ENCODE results near the gene THRA.

THRA gene

DNA sequence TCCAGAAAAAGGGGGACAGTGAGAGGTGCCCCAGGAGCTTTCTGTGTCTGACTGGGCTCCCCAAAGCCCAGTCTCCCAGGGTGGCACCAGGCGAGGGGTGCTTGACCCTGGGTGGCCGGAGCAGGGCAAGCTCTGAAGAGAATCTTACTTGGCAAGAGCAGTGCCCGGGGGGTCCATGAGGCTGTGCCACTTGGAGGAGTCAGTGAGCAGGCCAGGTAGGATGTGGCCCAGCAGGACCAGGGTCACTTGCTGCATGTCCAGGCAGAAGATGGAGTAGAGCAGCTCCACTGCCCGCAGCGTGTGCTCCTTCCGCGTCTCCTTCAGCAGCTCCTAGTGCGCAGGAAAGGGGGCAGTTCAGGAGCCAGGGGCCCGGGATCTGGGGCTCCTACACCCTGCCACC lies 40.3 kb upstream of the THRA start:
- Histone ChIP-seq H3K79me2 (ENCODE audit: control insufficient read depth, low read length) (no peaks in the 10 kb centered on the region), H3K27ac (ENCODE audit: low read depth, low read length) (no peak overlapping the region), H4K20me1 (ENCODE audit: control insufficient read depth, insufficient read depth, low read depth, low read length) (no peaks in the 10 kb centered on the region), H3K4me1 (ENCODE audit: control insufficient read depth, low read length) (no peaks in the 10 kb centered on the region), H3K9me3 (ENCODE audit: control insufficient read depth, insufficient read depth, low read length) (no peaks in the 10 kb centered on the region), H3K9me2 (replicated peaks; ENCODE audit: control insufficient read depth, low read length) (no peaks in the 10 kb centered on the region), H3K36me3 (ENCODE audit: control insufficient read depth, low read length) (peaks cover 38% of the 10 kb centered on the region), H3K27me3 (ENCODE audit: control insufficient read depth, low read length) (no peaks in the 10 kb centered on the region), H3K4me3 (ENCODE audit: low read length) (no peak overlapping the region), H3K4me2 (ENCODE audit: low read length) (no peak overlapping the region), H3F3A (ENCODE audit: control insufficient read depth, insufficient read depth) (no peaks in the 10 kb centered on the region)
- TF ChIP-seq EZH2phosphoT487 (IDR thresholded peaks at IDR 0.05; ENCODE audit: borderline replicate concordance, low read length): no peak
- TF ChIP-seq, protein P1, sequence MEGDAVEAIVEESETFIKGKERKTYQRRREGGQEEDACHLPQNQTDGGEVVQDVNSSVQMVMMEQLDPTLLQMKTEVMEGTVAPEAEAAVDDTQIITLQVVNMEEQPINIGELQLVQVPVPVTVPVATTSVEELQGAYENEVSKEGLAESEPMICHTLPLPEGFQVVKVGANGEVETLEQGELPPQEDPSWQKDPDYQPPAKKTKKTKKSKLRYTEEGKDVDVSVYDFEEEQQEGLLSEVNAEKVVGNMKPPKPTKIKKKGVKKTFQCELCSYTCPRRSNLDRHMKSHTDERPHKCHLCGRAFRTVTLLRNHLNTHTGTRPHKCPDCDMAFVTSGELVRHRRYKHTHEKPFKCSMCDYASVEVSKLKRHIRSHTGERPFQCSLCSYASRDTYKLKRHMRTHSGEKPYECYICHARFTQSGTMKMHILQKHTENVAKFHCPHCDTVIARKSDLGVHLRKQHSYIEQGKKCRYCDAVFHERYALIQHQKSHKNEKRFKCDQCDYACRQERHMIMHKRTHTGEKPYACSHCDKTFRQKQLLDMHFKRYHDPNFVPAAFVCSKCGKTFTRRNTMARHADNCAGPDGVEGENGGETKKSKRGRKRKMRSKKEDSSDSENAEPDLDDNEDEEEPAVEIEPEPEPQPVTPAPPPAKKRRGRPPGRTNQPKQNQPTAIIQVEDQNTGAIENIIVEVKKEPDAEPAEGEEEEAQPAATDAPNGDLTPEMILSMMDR (IDR thresholded peaks at IDR 0.05; ENCODE audit: low read depth, low read length, poor library complexity, severe bottlenecking): no peak

DNA sequence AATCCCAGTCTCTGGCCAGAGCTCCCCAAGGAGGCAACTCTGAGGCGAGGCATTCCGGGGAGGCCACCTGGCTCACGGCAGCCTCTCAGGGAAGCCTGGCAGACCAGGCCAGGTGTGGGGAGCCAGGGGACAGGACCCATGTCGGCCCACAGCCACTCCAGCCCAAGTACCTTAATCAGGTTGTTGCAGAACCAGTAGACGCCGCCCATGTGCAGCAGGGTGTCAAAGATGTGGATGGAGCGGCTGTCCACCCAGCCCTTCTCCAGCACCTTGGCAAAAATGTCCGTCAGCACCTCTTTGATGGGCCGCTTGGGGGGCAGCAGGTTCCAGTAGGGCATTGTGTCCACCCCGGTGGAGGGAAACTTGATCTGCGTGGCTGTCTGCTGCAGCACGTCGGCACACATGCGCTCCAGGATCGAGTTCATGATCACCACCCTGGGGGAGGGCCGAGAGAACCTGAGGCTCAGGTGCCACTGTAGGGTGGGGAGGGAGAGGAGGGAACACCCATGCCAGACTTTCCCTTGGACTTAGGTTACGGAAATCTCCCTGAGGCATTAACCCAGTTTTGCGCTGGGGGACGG lies 39.7 kb upstream of the THRA start:
- no peaks in the 10 kb centered on the region for H3K27me3 ChIP-seq (ENCODE audit: control insufficient read depth, low read length)
- TF ChIP-seq EZH2phosphoT487 (IDR thresholded peaks at IDR 0.05; ENCODE audit: borderline replicate concordance, low read length): no peak
- TF ChIP-seq, protein P1 (IDR thresholded peaks at IDR 0.05; ENCODE audit: low read depth, low read length, poor library complexity, severe bottlenecking): no peak

DNA sequence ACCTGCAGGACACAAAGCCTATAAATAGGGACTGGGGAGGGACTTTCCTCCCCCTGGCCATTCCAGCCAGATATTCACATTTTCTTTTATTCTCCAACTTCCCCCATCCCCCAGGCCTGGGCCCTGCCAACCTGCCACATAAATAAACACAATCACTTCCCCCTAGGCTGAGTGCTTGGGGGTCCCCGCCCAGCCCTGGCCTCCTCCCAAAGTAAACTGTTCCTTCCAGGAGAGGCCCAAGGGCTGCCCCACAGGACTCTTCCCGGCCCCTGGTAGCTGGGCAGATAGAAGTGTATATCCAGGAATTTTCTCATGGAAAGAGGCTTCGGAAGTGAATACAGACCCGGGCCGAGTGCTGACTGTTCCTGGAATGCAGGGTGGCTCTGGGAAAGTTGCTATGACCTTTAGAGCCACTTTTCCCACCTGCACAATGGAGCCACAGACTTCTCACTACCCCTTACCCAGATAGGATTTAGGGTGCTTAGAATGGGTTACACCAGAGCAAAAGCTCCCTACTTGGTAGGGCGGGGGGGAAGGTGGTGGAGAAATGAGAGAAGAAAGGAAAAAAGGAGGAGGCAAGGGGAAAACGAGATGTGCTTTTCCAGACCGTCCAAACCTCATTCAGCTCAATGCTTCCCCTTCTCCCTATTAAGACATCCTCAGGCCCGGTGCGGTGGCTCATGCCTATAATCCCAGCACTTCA lies 39.0 kb upstream of the THRA start:
- peaks cover 42% of the 10 kb centered on the region for H3K36me3 ChIP-seq (ENCODE audit: control insufficient read depth, low read length)

More for the DNA sequence above, 39.7 kb upstream of the THRA start:
- H4K20me1 ChIP-seq (ENCODE audit: control insufficient read depth, insufficient read depth, low read depth, low read length): no peaks in the 10 kb centered on the region
- no peak overlapping the region for H3K4me2 ChIP-seq (ENCODE audit: low read length)
- H3K36me3 ChIP-seq (ENCODE audit: control insufficient read depth, low read length): peaks cover 38% of the 10 kb centered on the region
- H3K9me3 ChIP-seq (ENCODE audit: control insufficient read depth, insufficient read depth, low read length): no peaks in the 10 kb centered on the region
- no peak overlapping the region for H3K27ac ChIP-seq (ENCODE audit: low read depth, low read length)
- H3K4me1 ChIP-seq (ENCODE audit: control insufficient read depth, low read length): no peaks in the 10 kb centered on the region
- H3K79me2 ChIP-seq (ENCODE audit: control insufficient read depth, low read length): no peaks in the 10 kb centered on the region
- H3K9me2 ChIP-seq (replicated peaks; ENCODE audit: control insufficient read depth, low read length): no peaks in the 10 kb centered on the region
- H3F3A ChIP-seq (ENCODE audit: control insufficient read depth, insufficient read depth): no peaks in the 10 kb centered on the region
- no peak overlapping the region for H3K4me3 ChIP-seq (ENCODE audit: low read length)

More for the DNA sequence above, 39.0 kb upstream of the THRA start:
- H3K4me1 ChIP-seq (ENCODE audit: control insufficient read depth, low read length): no peaks in the 10 kb centered on the region
- H3K27ac ChIP-seq (ENCODE audit: low read depth, low read length): no peak overlapping the region
- no peaks in the 10 kb centered on the region for H3K9me3 ChIP-seq (ENCODE audit: control insufficient read depth, insufficient read depth, low read length)
- H4K20me1 ChIP-seq (ENCODE audit: control insufficient read depth, insufficient read depth, low read depth, low read length): no peaks in the 10 kb centered on the region
- no peaks in the 10 kb centered on the region for H3K27me3 ChIP-seq (ENCODE audit: control insufficient read depth, low read length)
- no peak overlapping the region for H3K4me3 ChIP-seq (ENCODE audit: low read length)
- H3K79me2 ChIP-seq (ENCODE audit: control insufficient read depth, low read length): no peaks in the 10 kb centered on the region
- H3K4me2 ChIP-seq (ENCODE audit: low read length): no peak overlapping the region
- TF ChIP-seq, protein P1 (IDR thresholded peaks at IDR 0.05; ENCODE audit: low read depth, low read length, poor library complexity, severe bottlenecking): no peak
- TF ChIP-seq EZH2phosphoT487 (IDR thresholded peaks at IDR 0.05; ENCODE audit: borderline replicate concordance, low read length): no peak
- no peaks in the 10 kb centered on the region for H3F3A ChIP-seq (ENCODE audit: control insufficient read depth, insufficient read depth)
- H3K9me2 ChIP-seq (replicated peaks; ENCODE audit: control insufficient read depth, low read length): no peaks in the 10 kb centered on the region

All from DOHH2 (cell line).